MV-4-11 (cell line): Measurements from ENCODE around the gene ELF2.
"Not testable (repeated sequence)": the region's sequence is repeated elsewhere in the genome, so short reads cannot be mapped to it uniquely, and the experiment has no call there.

Source experiments
- DNase-seq: peaks from one replicate; lab custom pipeline; 2025; lab: John Stamatoyannopoulos, UW

Gene ELF2

GRCh38 chr4:139188648-139189416 is 11.8 kb upstream of the ELF2 start:
- DNase-seq = peak; percentile 96

- peak; percentile 35 for DNase-seq
Observed at GRCh38 chr4:139184129-139184528, 7.1 kb upstream of the ELF2 start.

- DNase-seq = peak; percentile 90
Observed at GRCh38 chr4:139177869-139178619, 1.0 kb upstream of the ELF2 start.

- peak; percentile 51 for DNase-seq
Observed at GRCh38 chr4:139176302-139177048, 543 bp downstream of the ELF2 start.

- DNase-seq = peak; percentile 39
Observed at GRCh38 chr4:139175646-139176301, 1.2 kb downstream of the ELF2 start.

- DNase-seq = peak; percentile 9
Observed at GRCh38 chr4:139171876-139172691, 4.9 kb downstream of the ELF2 start.

- DNase-seq = no peak
Observed at GRCh38 chr4:139170932-139171331, 6.1 kb downstream of the ELF2 start.

- peak; percentile 89 for DNase-seq
Observed at GRCh38 chr4:139167774-139168444, 9.1 kb downstream of the ELF2 start.

GRCh38 chr4:139164731-139165130 is 12.3 kb downstream of the ELF2 start:
- no peak for DNase-seq

- DNase-seq = peak; percentile 32
Observed at GRCh38 chr4:139163806-139164206, 13.2 kb downstream of the ELF2 start.

- not testable (repeated sequence) for DNase-seq
Observed at GRCh38 chr4:139157977-139158376, 19.0 kb downstream of the ELF2 start.

GRCh38 chr4:139154952-139155557 is 22.0 kb downstream of the ELF2 start:
- DNase-seq = no peak

- DNase-seq = no peak
Observed at GRCh38 chr4:139154538-139154937, 22.5 kb downstream of the ELF2 start.

GRCh38 chr4:139154134-139154421 is 22.9 kb downstream of the ELF2 start:
- DNase-seq = no peak

GRCh38 chr4:139153411-139154133 is 23.4 kb downstream of the ELF2 start:
- DNase-seq = no peak

GRCh38 chr4:139152249-139152648 is 24.8 kb downstream of the ELF2 start:
- DNase-seq = no peak

GRCh38 chr4:139146926-139147629 is 29.9 kb downstream of the ELF2 start:
- DNase-seq = no peak

GRCh38 chr4:139145552-139145932 is 31.5 kb downstream of the ELF2 start:
- DNase-seq = no peak

GRCh38 chr4:139144911-139145551 is 32.0 kb downstream of the ELF2 start:
- DNase-seq = no peak
